ENCODE measurements around the gene NECTIN4. TPM values are rescaled to one million over a fixed set of nuclear protein-coding genes. Genes with fewer than 3 reads are reported as not detected.
"Not testable (repeated sequence)": the region's sequence is repeated elsewhere in the genome, so short reads cannot be mapped to it uniquely, and the experiment has no call there.

The NECTIN4 gene
- total RNA-seq, 2 experiments from 2014 or later: not detected

GRCh38 chr1:161031874-161032273, 57.5 kb downstream of the NECTIN4 start:
- H3K27me3 Mint-ChIP-seq: no peaks in the 10 kb centered on the region
- H3K9me3 Mint-ChIP-seq: peaks cover 4% of the 10 kb centered on the region
- ATAC-seq (no peak), DNase-seq (no peak)
- ChIA-PET POLR2A (interaction anchor here (0.8 to 2.0 kb wide), 5 partner anchors 10 to 67 kb away, joined by 3 to 14 read pairs (median 4); partner anchors contain the start of gene USF1), CTCF (interaction anchor here (0.6 to 1.9 kb wide), 2 partner anchors 34 to 65 kb away, joined by 3 to 12 read pairs; no protein-coding TSS in a partner anchor)
- peak overlapping the region; percentile 81 for H3K27ac Mint-ChIP-seq
- peaks cover 33% of the 10 kb centered on the region for H3K36me3 Mint-ChIP-seq (ENCODE audit: low read depth)
- intact Hi-C loops (cut with micrococcal nuclease): no loop called here
- no peak for TF ChIP-seq CTCF (IDR thresholded peaks at IDR 0.05)
- H3K4me1 Mint-ChIP-seq (ENCODE audit: low read depth): peaks cover 39% of the 10 kb centered on the region
- H3K4me3 Mint-ChIP-seq: no peak overlapping the region

DNA sequence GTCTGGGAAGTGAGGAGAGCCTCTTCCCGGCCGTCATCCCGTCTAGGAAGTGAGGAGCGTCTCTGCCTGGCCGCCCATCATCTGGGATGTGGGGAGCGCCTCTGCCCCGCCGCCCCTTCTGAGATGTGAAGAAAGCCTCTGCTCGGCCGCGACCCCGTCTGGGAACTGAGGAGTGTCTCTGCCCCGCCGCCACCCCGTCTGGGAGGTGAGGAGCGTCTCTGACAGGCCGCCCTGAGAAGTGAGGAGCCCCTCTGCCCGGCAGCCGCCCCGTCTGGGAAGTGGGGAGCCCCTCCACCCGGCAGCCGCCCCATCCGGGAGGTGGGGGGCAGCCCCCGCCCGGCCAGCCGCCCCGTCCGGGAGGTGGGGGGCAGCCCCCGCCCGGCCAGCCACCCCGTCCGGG, 59.9 kb downstream of the NECTIN4 start:
- peaks cover 31% of the 10 kb centered on the region for H3K36me3 Mint-ChIP-seq (ENCODE audit: low read depth)
- H3K4me3 Mint-ChIP-seq; H3K27ac Mint-ChIP-seq; H3K27me3 Mint-ChIP-seq; H3K9me3 Mint-ChIP-seq; intact Hi-C loops (cut with micrococcal nuclease); CTCF ChIA-PET; DNase-seq; POLR2A ChIA-PET; ATAC-seq: not testable (repeated sequence)
- peaks cover 30% of the 10 kb centered on the region for H3K4me1 Mint-ChIP-seq (ENCODE audit: low read depth)

- H3K4me1 Mint-ChIP-seq (ENCODE audit: low read depth): peaks cover 18% of the 10 kb centered on the region
- intact Hi-C loops (cut with micrococcal nuclease); H3K9me3 Mint-ChIP-seq; H3K27me3 Mint-ChIP-seq; H3K4me3 Mint-ChIP-seq: not testable (repeated sequence)
- ChIA-PET POLR2A (interaction anchor here (0.6 to 2.0 kb wide), 7 partner anchors 11 to 413 kb away, joined by 3 to 11 read pairs (median 3); partner anchors contain the start of genes TSTD1 and USF1), CTCF (interaction anchor here (2.5 kb wide), 1 partner anchor 30 kb away, joined by 8 read pairs; no protein-coding TSS in a partner anchor)
- peak; percentile 40 for DNase-seq
- peak overlapping the region; percentile 38 for H3K27ac Mint-ChIP-seq
- peaks cover 24% of the 10 kb centered on the region for H3K36me3 Mint-ChIP-seq (ENCODE audit: low read depth)
- ATAC-seq: peak; percentile 67
These were observed 62.4 kb downstream of the NECTIN4 start for GRCh38 chr1:161026954-161027353.

DNA sequence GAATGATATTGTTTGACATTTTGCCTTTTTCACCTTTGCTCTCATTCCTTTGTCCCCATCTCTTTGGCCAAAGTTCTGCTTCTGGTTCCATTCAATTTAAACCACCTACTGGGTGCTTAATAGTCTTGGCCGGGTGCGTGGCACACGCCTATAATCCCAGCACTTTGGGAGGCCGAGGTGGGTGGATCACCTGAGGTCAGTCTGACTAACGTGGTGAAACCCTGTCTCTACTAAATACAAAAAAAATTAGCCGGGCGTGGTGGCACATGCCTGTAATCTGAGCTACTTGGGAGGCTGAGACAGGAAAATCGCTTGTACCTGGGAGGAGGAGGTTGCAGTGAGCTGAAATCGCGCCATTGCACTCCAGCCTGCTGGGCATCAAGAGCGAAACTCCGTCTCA, 66.9 kb downstream of the NECTIN4 start:
- peaks cover 42% of the 10 kb centered on the region for H3K4me1 Mint-ChIP-seq (ENCODE audit: low read depth)
- H3K36me3 Mint-ChIP-seq (ENCODE audit: low read depth); H3K27ac Mint-ChIP-seq; ATAC-seq; H3K9me3 Mint-ChIP-seq; intact Hi-C loops (cut with micrococcal nuclease); H3K27me3 Mint-ChIP-seq; DNase-seq: not testable (repeated sequence)
- ChIA-PET POLR2A (interaction anchor here (1.2 to 2.2 kb wide), 3 partner anchors 8 to 76 kb away, joined by 3 to 6 read pairs (median 3); partner anchors contain the start of gene KLHDC9), CTCF (interaction anchor here (3.2 to 3.3 kb wide), 2 partner anchors 23 to 32 kb away, joined by 8 to 10 read pairs; partner anchors contain the start of gene USF1)
- H3K4me3 Mint-ChIP-seq: peak overlapping the region; percentile 87

- CTCF ChIA-PET: interaction anchor here (1.3 to 3.3 kb wide), 7 partner anchors 17 to 160 kb away, joined by 3 to 11 read pairs (median 8); partner anchors contain the start of genes KLHDC9 and USF1
These were observed 67.4 kb downstream of the NECTIN4 start for GRCh38 chr1:161021970-161022353.

More at GRCh38 chr1:161021970-161022353, 67.4 kb downstream of the NECTIN4 start:
- Mint-ChIP-seq H3K27ac (peak overlapping the region; percentile 81), H3K4me3 (peak overlapping the region; percentile 87), H3K27me3 (no peaks in the 10 kb centered on the region), H3K36me3 (ENCODE audit: low read depth) (peaks cover 3% of the 10 kb centered on the region), H3K4me1 (ENCODE audit: low read depth) (peaks cover 38% of the 10 kb centered on the region), H3K9me3 (peaks cover 2% of the 10 kb centered on the region)
- no peak for ATAC-seq
- no peak for DNase-seq
- POLR2A ChIA-PET: interaction anchor here (0.9 to 2.2 kb wide), 5 partner anchors 9 to 77 kb away, joined by 3 to 6 read pairs (median 3); partner anchors contain the start of gene KLHDC9
- intact Hi-C loops (cut with micrococcal nuclease): no loop called here
- TF ChIP-seq CTCF (IDR thresholded peaks at IDR 0.05): no peak
